ENCODE results near the gene ZNF628.
"Not testable (repeated sequence)": the region's sequence is repeated elsewhere in the genome, so short reads cannot be mapped to it uniquely, and the experiment has no call there.

The ZNF628 gene

DNA sequence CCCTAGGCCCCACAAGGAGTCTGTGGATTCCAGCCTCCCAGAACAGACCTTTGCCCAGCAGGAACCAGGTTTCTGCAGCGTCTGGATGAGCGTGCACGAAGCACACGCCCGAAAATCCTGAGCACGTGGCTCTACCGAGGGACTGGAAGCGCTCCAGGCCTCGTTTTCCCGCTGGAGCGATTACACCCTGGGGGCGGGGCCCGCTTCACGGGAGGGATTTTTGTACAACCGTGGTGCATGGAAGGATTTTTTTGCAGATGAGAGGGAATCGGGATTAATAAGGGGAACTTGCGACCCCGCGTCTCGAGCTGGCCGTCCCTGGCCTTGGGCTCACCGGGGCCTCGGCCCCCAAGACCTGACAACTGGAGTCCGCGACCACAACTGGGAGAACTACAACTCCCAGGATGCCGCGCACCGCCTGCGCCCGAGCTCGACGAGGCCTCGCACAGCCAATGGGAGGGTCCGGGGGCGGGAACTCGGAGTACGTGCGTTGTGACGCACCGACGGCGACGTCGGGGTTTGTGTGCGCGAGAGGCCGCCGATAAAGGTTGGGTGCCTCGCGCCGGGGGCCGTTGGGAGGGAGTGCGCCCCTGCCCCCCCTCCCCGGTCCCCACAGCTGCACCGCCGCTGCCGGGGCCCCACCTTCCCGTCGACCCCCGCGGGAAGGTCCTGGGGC is at the start of gene ZNF628:
ZNF628 (plus strand) TSS at position 518 of the 676 bp plus-strand sequence. CDS start 3,294 bp downstream, outside the sequence.
- DNase-seq: peak; percentile 99

GRCh38 chr19:55431183-55431582 is 45.2 kb upstream of the ZNF628 start:
- no peak for DNase-seq

GRCh38 chr19:55432241-55432959 is 44.0 kb upstream of the ZNF628 start:
- no peak for DNase-seq

GRCh38 chr19:55433292-55433691 is 43.1 kb upstream of the ZNF628 start:
- DNase-seq: no peak

DNA sequence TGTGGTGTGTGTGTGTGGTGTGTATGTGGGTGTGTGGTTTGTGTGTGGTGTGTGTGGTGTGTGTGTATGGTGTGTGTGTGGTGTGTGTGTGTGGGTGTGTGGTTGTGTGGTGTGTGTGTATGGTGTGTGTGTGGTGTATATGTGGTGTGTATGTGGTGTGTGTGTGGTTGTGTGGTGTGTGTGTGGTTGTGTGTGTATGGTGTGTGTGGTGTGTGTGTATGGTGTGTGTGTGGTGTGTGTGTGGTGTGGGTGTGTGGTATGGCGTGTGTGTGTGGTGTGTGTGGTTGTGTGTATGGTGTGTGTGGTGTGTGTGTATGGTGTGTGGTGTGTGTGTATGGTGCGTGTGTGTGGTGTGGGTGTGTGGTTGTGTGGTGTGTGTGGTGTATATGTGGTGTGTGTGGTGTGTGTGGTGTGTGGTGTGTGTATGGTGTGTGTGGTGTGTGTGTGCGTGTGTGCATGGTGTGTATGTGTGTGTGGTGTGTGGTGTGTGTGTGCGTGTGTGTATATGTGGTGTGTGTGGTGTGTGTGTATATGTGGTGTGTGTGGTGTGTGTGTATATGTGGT is 42.0 kb upstream of the ZNF628 start:
- DNase-seq: no peak

- no peak for DNase-seq
Observed at GRCh38 chr19:55435020-55435419, 41.4 kb upstream of the ZNF628 start.

- no peak for DNase-seq
Observed at GRCh38 chr19:55436847-55437246, 39.6 kb upstream of the ZNF628 start.

- peak; percentile 49 for DNase-seq
Observed at GRCh38 chr19:55437410-55437809, 39.0 kb upstream of the ZNF628 start.

- DNase-seq: no peak
Observed at GRCh38 chr19:55439052-55439451, 37.4 kb upstream of the ZNF628 start.

- no peak for DNase-seq
Observed at GRCh38 chr19:55440411-55441105, 35.9 kb upstream of the ZNF628 start.

DNA sequence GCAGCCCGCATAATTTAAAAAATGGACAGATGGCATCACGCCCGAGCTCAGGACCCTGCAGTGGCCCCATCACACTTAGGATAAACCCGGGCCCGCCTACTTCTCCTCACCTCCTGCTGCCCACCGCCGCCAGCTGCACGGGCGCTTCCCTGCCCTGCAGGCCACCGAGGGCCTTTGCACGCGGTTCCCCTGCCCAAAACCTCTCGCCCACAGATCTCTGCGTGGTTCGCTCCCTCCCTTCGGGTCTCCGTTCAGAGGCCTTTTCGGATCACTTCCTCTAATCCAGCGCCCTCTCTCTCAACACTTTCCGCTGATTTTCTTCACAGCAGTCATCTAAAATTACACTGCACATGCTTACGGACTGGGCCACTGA is 35.1 kb upstream of the ZNF628 start:
- DNase-seq: no peak

- DNase-seq: no peak
Observed at GRCh38 chr19:55441692-55442321, 34.6 kb upstream of the ZNF628 start.

GRCh38 chr19:55442372-55442961 is 34.0 kb upstream of the ZNF628 start:
- DNase-seq: no peak

DNA sequence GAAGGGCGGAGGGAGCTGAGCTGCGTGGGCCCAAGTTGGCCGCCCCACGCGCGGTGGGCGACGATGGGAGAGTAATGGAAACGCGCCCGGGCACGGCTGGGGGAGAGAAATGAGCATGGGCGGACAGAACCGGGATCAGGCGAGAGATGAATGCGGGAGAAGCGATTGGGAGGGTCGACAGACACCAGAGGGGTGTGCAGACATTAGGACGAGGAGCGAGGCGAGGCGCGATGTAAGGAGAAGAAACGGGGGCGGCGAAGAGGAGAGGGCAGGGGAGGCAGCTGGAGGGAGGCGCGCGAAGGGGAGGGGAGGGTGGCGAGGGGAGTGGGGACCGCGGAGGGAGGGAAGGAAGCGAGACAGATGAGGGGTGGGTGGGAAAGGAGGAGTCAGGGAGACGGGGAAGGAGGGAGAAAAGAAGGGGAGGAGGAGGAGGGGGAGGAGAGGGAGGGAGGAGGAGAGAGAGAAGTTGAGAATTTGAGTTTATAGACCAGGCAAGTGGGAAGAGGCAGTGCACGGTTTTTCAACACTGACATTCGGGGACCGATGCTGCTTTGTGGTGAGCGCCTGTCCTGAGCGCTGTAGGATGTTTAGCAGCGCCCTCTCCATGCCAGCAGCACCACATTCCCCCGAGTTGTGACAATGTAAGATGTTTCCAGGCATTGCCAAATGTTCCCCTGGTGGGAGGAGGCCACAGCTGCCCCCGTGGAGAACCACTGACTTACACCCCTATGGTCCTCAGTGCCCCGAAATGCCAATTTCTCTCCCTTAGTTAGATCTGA is 33.2 kb upstream of the ZNF628 start, which contains the start of gene SHISA7:
SHISA7 (minus strand) TSS at position 256 of the 779 bp plus-strand sequence. CDS start 437 bp downstream, outside the sequence.
- DNase-seq: no peak

- DNase-seq: no peak
Observed at GRCh38 chr19:55443824-55444480, 32.5 kb upstream of the ZNF628 start.

- DNase-seq: no peak
Observed at GRCh38 chr19:55444646-55445045, 31.8 kb upstream of the ZNF628 start.

DNA sequence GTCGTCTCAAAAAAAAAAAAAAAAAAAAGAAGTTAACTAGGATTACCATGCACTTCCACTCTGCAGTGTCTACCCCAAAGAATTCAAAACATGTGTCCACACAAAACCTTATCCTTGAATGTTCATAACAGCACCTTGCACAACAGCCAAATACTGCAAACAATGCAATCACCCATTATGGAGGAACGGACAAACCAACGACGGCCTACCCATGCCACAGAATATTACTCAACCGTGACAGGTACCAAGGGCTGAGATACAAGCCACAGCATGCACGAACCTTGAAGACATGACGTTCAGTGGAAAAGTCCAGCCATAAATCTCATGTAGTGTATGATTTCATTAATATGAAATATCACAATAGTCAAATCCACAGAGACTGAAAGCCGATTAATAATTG is 30.4 kb upstream of the ZNF628 start:
- no peak for DNase-seq

DNA sequence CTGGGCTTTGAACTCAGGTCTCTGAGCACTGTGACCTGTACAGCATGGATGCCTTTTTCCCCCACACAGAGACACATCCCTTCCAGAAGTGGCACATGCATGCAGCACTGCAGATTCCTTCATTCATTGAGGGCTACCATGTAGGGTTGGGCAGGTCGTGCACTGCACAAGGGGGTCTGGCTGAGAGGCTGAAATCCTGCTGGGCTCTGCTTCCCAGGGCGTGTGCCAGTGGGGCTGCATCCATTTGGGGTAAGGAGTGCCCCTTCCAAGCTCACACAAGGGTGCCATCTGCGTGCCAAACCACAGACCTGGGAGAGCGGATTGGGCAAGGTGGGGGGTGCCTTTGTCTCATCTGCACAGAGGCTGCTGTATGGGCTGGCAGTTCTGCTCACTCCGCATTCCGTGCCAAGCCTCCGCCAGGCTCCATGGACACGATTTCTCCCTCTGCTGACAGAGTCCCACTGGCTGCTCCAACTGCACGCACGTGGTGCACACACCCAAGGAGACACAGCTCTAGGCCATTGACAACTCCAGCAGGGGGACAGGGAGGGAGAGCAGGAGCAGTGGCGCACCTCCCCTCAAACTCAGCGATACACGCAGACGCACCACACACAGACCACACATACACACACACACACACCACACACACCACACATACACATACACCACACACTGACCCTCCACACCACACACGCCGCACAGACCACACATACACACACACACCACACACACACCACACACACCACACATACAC is 28.8 kb upstream of the ZNF628 start:
- DNase-seq: peak; percentile 22

DNA sequence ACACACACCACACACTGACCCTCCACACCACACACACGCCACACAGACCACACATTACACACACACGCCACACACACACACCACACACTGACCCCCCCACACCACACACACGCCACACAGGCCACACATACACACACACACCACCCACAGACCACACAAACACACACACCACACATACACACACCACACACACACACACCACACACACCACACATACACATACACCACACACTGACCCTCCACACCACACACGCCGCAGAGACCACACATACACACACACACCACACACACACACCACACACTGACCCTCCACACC is 28.3 kb upstream of the ZNF628 start:
- not testable (repeated sequence) for DNase-seq

GRCh38 chr19:55449469-55449868 is 26.9 kb upstream of the ZNF628 start:
- no peak for DNase-seq
